ENCODE measurements around the gene GPR84. TPM values are rescaled to one million over a fixed set of nuclear protein-coding genes. Genes with fewer than 3 reads are reported as not detected.

GPR84 gene

DNA sequence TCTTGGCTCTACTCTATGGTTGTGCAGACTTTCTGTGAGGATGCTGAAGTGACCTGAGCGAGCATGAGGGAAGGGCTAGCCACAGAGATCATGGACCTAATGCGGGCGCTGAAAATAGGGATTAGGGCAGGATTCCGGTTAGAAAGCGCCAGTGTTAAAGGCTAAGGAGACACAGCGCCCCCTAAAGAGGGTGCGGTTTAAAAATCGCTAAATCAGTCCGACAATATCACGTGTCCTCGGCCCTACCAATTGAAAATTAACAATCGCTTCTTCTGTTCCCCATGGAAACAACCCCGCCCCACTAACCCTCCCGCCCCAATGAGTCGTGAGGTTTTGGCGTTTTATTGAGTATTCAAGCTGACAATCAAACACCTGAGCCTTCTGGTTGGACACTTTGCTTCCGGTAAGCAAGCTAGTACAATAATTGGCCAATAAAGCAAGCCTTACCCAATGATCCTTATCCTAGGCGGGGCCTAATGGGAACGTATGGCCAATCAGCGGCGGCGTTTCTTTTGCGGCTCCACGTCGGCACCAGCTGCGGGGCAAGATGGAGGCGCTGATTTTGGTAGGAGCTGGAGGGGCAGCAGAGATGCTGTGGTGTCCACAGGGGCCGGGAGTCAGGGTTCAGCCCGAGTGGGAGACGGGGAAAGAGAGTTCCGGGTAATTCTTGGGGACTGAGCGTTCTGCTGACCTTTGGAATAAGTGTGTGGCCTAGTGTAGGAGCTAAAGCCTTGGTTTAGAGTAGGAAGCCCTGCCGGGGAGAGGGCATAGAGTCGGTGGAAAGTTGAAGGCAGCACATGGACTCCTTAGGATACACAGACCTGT is 39.5 kb downstream of the GPR84 start, which contains the start of gene COPZ1:
Gene COPZ1, plus strand, starts transcription at position 515 of the 825 bp plus-strand sequence. Its CDS starts 33 bp downstream, at position 548.
- peaks cover 0 to 14% of the 10 kb centered on the region in 2 donors for H3K36me3 ChIP-seq (replicated peaks in 1 of 2; ENCODE audit: control insufficient read depth in 2 of 2, insufficient read depth in 2 of 2, low read length in 2 of 2)
- H2AK5ac ChIP-seq (ENCODE audit: low read depth, low read length) = no peak within 1 kb of the TSS
- H2BK120ac ChIP-seq (ENCODE audit: low read depth, low read length) = peak within 1 kb of the TSS; percentile 2
- peak within 1 kb of the TSS; percentile 47 for H3K27ac ChIP-seq (replicated peaks; ENCODE audit: low read length)
- peak within 1 kb of the TSS; percentile 67 to 85 for H3K4me3 ChIP-seq (ENCODE audit: low read length in 2 of 2)
- H3K79me1 ChIP-seq (ENCODE audit: low read depth, low read length) = peaks cover 2% of the 10 kb centered on the region
- no peak within 1 kb of the TSS for H3K14ac ChIP-seq (ENCODE audit: low read length)
- no peaks in the 10 kb centered on the region for H3K27me3 ChIP-seq (ENCODE audit: control insufficient read depth in 3 of 3, insufficient read depth in 3 of 3, low read depth in 1 of 3, low read length in 3 of 3)
- no peak within 1 kb of the TSS for H4K91ac ChIP-seq (ENCODE audit: low read depth, low read length, poor library complexity)
- H3K9me3 ChIP-seq (replicated peaks in 1 of 2; ENCODE audit: control insufficient read depth in 2 of 2, insufficient read depth in 1 of 2, low read depth in 1 of 2, low read length in 2 of 2) = no peaks in the 10 kb centered on the region
- peak within 1 kb of the TSS; percentile 1 for H2BK15ac ChIP-seq (ENCODE audit: low read length)
- no peak within 1 kb of the TSS for H4K8ac ChIP-seq (ENCODE audit: low read depth, low read length)
- H3K9ac ChIP-seq (ENCODE audit: low read depth, low read length, poor library complexity) = peak within 1 kb of the TSS; percentile 56
- H3K23ac ChIP-seq (ENCODE audit: low read depth, low read length, poor library complexity) = no peak within 1 kb of the TSS
- H2BK12ac ChIP-seq (ENCODE audit: low read length) = no peak within 1 kb of the TSS
- peak within 1 kb of the TSS; percentile 80 for H3K18ac ChIP-seq (ENCODE audit: low read length)
- no CpG with 5 or more reads among the region's 34 CpGs for WGBS, 2 donors (ENCODE audit: extremely low coverage in 2 of 2, insufficient read length in 2 of 2, insufficient replicate concordance in 1 of 2)
- H3K4ac ChIP-seq (ENCODE audit: low read length) = no peak within 1 kb of the TSS
- peak within 1 kb of the TSS; percentile 65 for H3K4me2 ChIP-seq (ENCODE audit: insufficient read depth, low read length, poor library complexity, severe bottlenecking)
- no peak within 1 kb of the TSS for H2BK5ac ChIP-seq (ENCODE audit: low read length)
- H3K4me1 ChIP-seq (ENCODE audit: control insufficient read depth in 2 of 2, insufficient read depth in 1 of 2, low read depth in 1 of 2, low read length in 2 of 2) = peaks cover 0 to 3% of the 10 kb centered on the region in 2 donors
- DNase-seq (ENCODE audit: low spot score) = peak; percentile 99
- peak within 1 kb of the TSS; percentile 90 for H2AFZ ChIP-seq (ENCODE audit: low read length)

DNA sequence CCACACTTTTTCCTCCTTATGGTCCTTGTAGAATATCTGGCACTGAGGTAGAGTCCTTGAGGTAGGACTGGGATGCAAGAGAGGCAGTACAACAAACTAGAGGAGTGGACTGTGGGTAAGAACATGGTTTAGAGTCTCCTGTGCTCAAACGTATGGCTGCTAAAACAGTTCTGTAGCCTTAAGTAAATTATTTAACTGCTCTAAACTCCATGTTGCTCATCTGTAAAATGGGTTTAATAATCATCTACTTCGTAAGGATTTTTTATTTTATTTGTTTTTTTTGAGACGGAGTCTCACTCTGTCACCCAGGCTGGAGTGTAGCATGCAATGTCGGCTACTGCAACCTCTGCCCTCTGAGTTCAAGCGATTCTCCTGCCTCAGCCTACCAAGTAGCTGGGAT is 42.9 kb downstream of the GPR84 start:
- Histone ChIP-seq H3K18ac (ENCODE audit: low read length) (no peak overlapping the region), H2BK120ac (ENCODE audit: low read depth, low read length) (no peak overlapping the region), H3K79me1 (ENCODE audit: low read depth, low read length) (peaks cover 1% of the 10 kb centered on the region), H2BK5ac (ENCODE audit: low read length) (no peak overlapping the region), H3K14ac (ENCODE audit: low read length) (no peak overlapping the region), H4K91ac (ENCODE audit: low read depth, low read length, poor library complexity) (no peak overlapping the region), H2AK5ac (ENCODE audit: low read depth, low read length) (no peak overlapping the region), H2AFZ (ENCODE audit: low read length) (no peak overlapping the region), H2BK12ac (ENCODE audit: low read length) (no peak overlapping the region), H3K23ac (ENCODE audit: low read depth, low read length, poor library complexity) (no peak overlapping the region), H3K4ac (ENCODE audit: low read length) (no peak overlapping the region), H4K8ac (ENCODE audit: low read depth, low read length) (no peak overlapping the region), H2BK15ac (ENCODE audit: low read length) (no peak overlapping the region), H3K27me3 (ENCODE audit: control insufficient read depth in 3 of 3, insufficient read depth in 3 of 3, low read depth in 1 of 3, low read length in 3 of 3) (no peaks in the 10 kb centered on the region), H3K27ac (replicated peaks; ENCODE audit: low read length) (no peak overlapping the region), H3K9me3 (replicated peaks in 1 of 2; ENCODE audit: control insufficient read depth in 2 of 2, insufficient read depth in 1 of 2, low read depth in 1 of 2, low read length in 2 of 2) (no peaks in the 10 kb centered on the region), H3K4me2 (ENCODE audit: insufficient read depth, low read length, poor library complexity, severe bottlenecking) (no peak overlapping the region), H3K9ac (ENCODE audit: low read depth, low read length, poor library complexity) (no peak overlapping the region), H3K4me3 (ENCODE audit: low read length in 2 of 2) (no peak overlapping the region), H3K36me3 (replicated peaks in 1 of 2; ENCODE audit: control insufficient read depth in 2 of 2, insufficient read depth in 2 of 2, low read length in 2 of 2) (no peaks in the 10 kb centered on the region), H3K4me1 (ENCODE audit: control insufficient read depth in 2 of 2, insufficient read depth in 1 of 2, low read depth in 1 of 2, low read length in 2 of 2) (peaks cover 0 to 3% of the 10 kb centered on the region in 2 donors)
- DNase-seq (ENCODE audit: low spot score) = no peak
- WGBS, 2 donors (ENCODE audit: extremely low coverage in 2 of 2, insufficient read length in 2 of 2, insufficient replicate concordance in 1 of 2) = no CpG with 5 or more reads among the region's 5 CpGs

Small RNAs within 50 kb of the gene (small RNA-seq; reads per million reads assigned to genes)
- 5,613 reads per million, percentile 100 among the genes with 10 or more reads in this experiment for gene MIR148B (ENCODE audit: insufficient read depth)
- not detected for gene RN7SL744P (ENCODE audit: insufficient read depth)
- not detected for gene RNU6-950P (ENCODE audit: insufficient read depth)
